Colon (tissue), 2 donors: ENCODE data around the gene TEF.

Source experiments
- FAIRE-seq: peaks from 2 replicates; lab custom pipeline; 2012; peaks lifted over from hg19 to GRCh38; lab: Jason Lieb, UNC
- donor health status: control.
- donor health status: control.

Gene TEF

GRCh38 chr22:41354979-41355378 lies 26.8 kb upstream of the TEF start:
- no peak for FAIRE-seq

- FAIRE-seq: no peak
Measured at GRCh38 chr22:41355895-41356294, 25.8 kb upstream of the TEF start.

GRCh38 chr22:41356430-41357028 lies 25.2 kb upstream of the TEF start:
- FAIRE-seq: no peak

GRCh38 chr22:41357191-41357590 lies 24.6 kb upstream of the TEF start:
- FAIRE-seq: no peak

GRCh38 chr22:41358927-41359326 lies 22.8 kb upstream of the TEF start:
- no peak for FAIRE-seq

- FAIRE-seq: no peak
Measured at GRCh38 chr22:41359376-41359775, 22.4 kb upstream of the TEF start.

GRCh38 chr22:41360126-41360525 lies 21.6 kb upstream of the TEF start:
- no peak for FAIRE-seq

GRCh38 chr22:41361716-41362310 lies 19.9 kb upstream of the TEF start:
- no peak for FAIRE-seq

GRCh38 chr22:41362615-41363014 lies 19.1 kb upstream of the TEF start:
- no peak for FAIRE-seq

GRCh38 chr22:41364233-41364632 lies 17.5 kb upstream of the TEF start:
- FAIRE-seq: no peak

GRCh38 chr22:41364955-41365354 lies 16.8 kb upstream of the TEF start:
- FAIRE-seq: no peak

- no peak for FAIRE-seq
Measured at GRCh38 chr22:41365425-41365824, 16.3 kb upstream of the TEF start.

- FAIRE-seq: no peak
Measured at GRCh38 chr22:41366323-41367029, 15.3 kb upstream of the TEF start.

GRCh38 chr22:41367039-41367679 lies 14.6 kb upstream of the TEF start:
- FAIRE-seq: no peak

- no peak for FAIRE-seq
Measured at GRCh38 chr22:41367680-41368542, 13.8 kb upstream of the TEF start.

GRCh38 chr22:41368543-41369423 lies 13.0 kb upstream of the TEF start:
- no peak for FAIRE-seq

GRCh38 chr22:41369424-41369745 lies 12.4 kb upstream of the TEF start:
- FAIRE-seq: no peak

- no peak for FAIRE-seq
Measured at GRCh38 chr22:41369837-41370236, 11.9 kb upstream of the TEF start.

GRCh38 chr22:41377846-41378245 lies 3.9 kb upstream of the TEF start:
- FAIRE-seq: no peak

- FAIRE-seq: no peak
Measured at GRCh38 chr22:41380993-41381328, 781 bp upstream of the TEF start.

GRCh38 chr22:41382098-41382578 lies 396 bp downstream of the TEF start:
- no peak for FAIRE-seq
